ENCODE results near the gene PRKRIP1.
"Not testable (repeated sequence)": the region's sequence is repeated elsewhere in the genome, so short reads cannot be mapped to it uniquely, and the experiment has no call there.

The PRKRIP1 gene

DNA sequence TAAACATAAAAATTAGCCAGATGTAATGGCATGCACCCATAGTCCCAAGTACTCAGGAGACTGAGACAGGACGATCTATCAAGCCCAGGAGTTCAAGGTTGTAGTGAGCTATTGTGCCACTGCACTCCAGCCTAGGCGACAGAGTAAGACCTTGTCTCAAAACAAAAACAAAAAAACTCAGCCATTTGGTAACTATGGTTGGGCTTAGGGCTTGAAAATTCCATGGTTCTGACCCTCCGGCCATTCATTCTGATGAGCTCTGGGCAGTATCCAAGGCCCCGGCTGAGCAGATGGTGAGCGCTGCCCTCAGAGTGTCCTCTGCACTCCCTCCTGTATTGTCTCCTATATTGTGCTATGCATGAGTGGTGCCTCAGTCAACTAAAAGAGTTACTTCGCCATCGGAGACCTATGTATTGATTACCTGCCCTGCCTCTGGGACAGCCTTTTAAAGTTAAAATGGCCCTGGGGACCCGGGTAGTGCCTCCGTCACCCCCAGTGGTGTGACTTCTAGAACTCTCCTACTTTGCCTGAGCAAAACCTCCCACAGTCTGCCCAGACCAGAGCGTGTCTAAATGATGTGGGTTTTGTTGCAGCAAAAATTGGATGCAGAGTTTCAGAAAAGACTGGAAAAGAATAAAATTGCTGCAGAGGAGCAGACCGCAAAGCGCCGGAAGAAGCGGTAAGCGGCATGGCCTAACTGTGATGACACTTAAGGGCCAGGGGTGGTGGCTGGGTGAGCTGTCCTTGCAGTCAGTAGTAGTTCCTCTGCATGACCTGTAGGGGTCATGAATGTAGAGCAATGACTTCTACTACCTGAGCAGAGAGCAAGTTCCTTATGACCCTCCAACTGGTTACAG is 8.1 kb downstream of the PRKRIP1 start:
- no peak for DNase-seq

DNA sequence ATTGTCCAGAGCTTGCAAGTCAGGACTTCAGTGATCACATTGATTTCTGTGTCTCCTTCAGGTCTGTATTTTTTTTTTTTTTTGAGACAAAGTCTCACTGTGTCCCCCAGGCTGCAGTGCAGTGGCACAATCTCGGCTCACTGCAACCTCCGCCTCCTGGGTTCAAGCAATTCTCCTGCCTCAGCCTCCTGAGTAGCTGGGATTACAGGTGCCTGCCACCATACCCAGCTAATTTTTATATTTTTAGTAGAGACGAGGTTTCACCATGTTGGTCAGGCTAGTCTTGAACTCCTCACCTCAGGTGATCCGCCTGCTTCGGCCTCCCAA is 8.7 kb downstream of the PRKRIP1 start:
- not testable (repeated sequence) for DNase-seq

DNA sequence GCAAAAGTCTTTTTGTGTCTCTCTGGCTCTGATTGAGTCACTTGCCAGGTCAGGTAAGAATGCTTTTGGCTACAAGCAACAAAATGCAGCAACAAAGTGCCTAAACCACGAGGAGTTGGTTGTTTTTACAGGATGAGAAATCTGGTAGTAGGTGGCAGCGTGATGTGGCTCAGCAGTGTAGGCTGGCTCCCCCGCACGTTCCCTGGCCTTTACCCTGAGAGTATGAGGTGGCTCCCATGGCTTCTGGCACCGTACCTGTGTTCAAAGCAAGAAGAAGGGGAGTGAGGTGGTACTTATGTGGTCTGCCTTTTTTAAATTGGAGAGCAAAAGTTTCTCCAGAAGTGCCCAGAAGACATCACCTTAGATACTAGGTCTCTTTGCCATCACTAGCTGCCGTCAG is 11.7 kb downstream of the PRKRIP1 start:
- DNase-seq, result no peak

DNA sequence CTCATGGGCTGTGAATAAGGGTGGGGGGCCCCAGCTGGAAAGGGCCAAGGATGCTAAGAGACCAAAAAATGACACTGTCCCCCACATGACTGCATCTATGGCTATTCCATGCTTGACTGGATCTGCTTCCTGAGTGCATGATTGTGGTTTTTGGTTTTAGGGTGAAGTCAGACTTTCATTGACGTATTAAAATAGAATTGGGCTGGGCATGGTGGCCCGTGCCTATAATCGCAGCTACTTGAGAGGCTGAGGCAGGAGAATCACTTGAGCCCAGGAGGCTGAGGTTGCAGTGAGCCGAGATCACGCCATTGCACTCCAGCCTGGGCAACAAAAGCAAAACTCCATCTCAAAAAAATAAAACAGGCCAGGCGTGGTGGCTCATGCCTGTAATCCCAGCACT is 12.4 kb downstream of the PRKRIP1 start:
- not testable (repeated sequence) for DNase-seq

DNA sequence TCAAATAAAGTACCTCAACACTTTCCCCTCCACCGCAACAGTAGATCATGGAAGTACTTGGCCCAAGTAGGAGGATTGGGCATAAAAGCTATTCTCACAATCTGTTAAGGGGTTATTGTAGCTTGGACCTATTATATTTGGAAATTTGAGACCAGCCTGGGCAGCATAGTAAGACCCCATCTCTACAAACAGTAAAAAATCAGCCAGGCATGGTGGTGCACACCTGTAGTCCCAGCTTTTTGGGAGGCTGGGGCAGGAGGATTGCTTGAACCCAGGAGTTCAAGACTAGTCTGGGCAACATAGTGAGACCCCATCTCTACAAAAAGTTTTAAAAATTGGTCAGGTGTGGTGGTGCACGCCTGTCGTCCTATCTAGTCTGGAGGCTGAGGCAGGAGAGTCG is 13.2 kb downstream of the PRKRIP1 start:
- no peak for DNase-seq

DNA sequence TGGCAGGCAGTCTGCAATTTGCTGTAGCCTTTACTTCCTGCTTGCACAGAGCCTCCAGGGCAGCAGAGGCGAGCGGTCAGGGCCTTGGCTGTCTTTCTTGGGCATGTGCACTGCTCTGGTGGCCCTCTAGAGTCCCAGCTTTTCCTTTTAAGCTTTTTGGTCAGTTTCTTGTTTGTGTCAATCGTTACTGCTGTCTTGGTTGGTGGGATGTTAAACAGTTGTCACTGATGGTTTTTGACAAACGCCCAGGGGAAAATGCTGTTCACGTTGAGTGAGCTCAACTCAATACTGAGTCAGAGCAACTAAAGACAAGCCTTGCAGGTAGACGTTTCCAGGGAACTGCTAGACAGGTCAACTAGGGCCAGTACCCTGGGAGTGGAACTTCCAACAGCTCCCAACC is 14.0 kb downstream of the PRKRIP1 start:
- DNase-seq, result no peak

DNA sequence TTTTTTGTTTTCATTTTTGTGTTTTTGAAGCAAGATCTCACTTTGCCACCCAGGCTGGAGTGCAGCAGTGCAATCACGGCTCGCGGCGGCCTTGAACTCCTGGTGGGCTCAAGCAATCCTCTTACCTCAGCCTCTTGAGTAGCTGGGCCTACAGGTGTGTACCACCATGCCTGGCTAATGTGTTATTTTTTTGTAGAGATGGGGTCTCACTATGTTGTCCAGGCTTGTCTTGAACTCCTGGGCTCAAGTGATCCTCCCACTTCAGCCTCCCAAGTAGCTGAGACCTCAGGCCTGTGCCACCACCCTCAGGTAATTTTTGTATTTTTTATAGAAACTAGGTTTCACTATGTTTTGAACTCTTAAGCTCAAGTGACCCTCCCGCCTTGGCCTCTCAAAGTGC is 14.8 kb downstream of the PRKRIP1 start:
- DNase-seq, result no peak

DNA sequence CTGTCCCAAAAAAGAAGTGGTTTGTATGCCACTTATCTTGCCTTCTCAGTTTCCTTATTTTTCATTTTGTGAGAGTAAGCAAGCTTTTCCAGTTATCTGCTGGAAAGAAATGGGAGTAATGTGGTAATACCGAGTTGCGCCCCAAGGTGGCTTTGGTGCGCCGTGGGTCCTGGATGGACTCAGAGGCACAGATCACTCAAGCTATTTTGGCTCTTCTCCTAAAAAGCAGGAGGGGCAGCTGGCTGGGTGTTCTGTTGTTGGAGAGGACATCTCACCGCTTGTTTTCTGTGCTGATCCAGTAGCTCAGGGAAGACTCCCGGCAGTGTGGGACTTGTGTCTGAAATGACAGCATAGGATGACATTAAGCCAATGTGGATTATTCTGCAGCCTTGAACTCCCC is 16.4 kb downstream of the PRKRIP1 start:
- no peak for DNase-seq

DNA sequence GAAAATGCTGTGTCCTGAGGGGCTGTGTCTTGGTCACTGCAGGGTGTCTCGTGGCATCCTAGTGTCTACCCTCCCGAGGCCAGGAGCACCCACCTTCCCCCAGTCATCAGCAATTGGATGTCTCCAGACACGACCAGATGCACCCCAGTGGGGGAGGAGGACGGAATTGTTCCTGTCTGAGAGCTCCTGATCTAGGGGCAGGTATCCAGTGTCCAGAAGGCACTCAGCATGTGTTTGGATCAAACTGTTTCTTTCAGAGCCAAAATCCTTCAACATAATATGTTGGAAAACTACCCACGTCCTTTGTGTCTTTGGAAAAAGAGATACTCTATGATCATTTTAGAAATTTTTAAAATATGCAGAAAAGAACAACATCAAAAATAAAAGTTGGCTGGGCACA is 16.9 kb downstream of the PRKRIP1 start:
- DNase-seq, result no peak

DNA sequence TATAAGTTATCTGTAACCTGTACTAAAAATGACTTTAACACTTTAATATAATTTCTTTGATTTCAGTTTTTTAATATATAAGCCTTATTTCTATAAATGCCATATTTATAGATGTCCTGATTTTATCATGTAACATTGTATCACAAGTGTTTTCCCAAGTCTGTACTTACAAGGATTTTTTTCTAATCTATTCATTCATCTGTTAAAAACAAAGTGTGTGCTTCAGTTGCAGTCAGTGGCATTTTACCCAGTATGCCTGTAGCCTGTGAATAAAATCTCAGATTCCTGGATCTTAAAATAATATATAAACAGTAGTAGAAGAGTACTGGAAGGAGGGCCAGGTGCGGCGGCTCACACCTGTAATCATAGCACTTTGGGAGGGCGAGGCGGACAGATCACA is 17.4 kb downstream of the PRKRIP1 start:
- DNase-seq, result no peak

DNA sequence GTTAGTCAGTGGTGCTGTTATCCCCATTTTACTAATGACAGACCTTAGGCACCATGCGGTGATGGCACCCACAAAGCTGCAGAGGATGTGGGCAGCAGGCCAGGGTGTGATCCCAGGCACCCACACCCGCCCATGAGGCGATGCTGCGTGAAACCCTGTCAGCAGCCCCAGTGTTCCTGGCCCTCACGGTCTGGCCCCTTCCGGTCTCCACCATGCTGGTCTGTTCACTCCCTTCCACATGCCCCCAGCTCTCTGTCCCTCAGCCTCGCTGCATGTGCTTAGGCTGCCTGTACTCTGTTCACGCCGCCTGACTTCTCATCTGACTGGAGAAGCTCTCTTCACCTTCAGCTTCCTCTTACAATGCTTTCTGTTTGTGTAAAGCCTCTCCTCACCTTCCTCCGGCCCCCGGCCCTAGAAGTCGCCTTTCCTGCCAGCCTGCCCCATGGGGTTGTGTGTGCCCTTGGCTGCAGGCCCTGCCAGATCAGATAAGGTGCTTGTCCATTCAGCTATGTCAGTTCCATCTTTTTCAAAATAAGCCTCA is 19.6 kb downstream of the PRKRIP1 start:
- no peak for DNase-seq

DNA sequence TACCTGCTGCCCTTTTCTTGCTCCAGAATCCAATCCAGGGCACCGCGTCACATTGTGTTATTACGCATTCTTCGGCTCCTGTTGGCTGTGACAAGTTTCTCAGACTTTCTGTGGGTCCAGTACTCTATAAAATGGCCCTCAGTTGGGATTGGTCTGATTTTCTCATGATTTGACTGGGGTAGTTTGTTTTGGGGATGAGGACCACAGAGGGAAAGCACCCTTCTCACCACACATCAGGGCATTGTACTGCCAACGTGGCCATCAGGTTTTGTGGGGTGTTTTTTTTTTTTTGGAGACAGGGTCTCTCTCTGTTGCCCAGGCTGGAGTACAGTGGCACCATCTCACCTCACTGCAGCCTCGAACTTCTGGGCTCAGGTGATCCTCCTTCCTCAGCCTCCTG is 20.2 kb downstream of the PRKRIP1 start:
- DNase-seq, result no peak

DNA sequence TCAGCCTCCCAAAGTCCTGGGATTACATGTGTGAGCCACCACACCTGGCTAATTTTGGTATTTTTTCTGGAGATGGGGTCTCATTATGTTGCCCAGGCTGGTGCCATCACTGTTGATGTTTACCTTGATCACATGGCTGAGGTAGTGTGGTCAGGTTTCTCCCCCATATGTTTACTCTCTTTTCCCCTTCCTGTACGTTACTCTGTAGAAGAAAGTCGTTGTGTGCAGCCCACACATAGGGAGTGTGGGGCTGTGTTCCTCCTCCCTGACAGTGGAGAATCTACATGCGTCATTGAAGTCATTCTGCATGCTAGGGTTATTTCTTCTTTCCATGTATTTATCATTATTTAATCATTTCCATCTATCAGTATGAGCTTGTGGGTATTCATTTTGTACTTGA is 20.9 kb downstream of the PRKRIP1 start:
- DNase-seq, result no peak

DNA sequence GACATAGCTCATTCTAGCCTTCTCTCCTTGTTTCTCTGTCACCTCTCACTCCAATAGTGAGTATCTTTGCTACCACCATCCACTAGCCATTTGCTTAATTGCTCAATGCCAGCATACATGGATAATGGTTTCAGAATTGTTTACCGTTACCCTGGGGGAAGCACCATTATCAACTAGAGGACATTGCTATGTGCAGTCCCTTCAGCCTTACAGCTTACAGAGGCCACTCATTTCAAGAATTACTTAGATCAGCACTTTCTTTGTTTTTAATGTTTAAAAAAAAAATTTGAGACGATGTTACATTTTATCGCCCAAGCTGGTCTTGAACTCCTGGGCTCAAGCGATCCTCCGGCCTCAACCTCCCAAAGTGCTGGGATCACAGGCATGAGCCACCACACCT is 22.4 kb downstream of the PRKRIP1 start:
- DNase-seq, result no peak

DNA sequence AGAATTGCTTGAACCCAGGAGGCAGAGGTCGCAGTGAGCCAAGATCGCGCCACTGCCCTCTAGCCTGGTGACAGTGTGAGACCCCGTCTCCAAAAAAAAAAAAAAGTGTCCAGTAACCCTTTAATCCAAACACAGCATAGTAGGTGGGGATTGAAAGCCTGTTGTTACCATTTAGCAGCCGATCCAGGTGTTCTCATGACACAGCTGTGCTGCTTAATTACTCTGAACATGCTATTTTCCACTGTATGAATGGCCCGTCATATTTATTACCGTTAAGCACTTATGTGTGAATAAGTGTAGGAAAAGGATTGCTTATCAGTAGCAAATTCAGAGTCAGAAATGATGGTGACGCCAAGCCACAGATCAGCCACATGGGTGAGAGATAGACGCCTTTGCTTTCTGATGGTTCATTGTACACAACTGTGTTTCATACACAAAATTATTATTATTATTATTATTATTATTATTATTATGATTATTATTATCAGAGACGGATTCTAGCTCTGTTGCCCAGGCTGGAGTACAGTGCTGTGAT is 25.6 kb downstream of the PRKRIP1 start:
- no peak for DNase-seq

DNA sequence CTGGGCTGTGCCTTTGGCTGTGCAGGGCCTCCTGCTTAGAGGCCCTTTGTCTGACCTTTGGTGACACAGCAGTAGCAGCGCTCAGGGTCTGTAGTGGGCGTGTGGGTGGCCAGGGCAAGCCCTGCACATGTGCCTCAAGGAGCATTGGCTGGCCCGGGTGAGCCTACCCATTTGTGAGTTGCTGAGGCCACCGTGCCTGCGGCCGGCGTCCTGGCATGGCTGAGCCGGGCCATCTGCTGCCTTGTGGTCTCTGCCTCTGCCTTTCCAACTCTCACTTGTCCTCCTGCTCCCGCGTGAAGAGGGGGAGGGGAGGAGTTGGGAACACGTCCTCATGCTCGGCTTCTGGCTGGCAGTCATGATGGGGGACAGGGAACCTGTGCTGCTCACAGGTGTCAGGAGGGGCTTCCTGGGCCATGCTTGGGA is 28.0 kb downstream of the PRKRIP1 start:
- DNase-seq, result no peak

DNA sequence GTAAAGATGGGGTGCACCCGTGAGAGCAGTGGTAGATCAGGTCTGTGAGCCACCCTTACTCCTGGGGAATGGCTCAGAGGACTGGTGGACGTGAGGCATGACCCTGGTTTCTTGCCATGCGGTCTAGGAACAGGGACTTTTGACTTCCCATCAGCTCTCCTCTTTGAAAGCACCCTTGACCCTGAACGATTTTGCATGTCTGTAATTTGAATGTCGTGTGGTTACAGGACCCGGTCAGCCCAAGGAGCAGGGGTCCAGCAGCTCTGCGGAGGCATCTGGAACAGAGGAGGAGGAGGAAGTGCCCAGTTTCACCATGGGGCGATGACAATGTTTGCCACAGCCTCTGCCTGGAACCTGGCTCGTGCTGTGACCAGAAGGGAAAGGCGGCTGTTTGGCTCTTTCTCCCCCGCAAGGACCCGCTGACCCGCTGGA is 28.6 kb downstream of the PRKRIP1 start:
- DNase-seq, result no peak

DNA sequence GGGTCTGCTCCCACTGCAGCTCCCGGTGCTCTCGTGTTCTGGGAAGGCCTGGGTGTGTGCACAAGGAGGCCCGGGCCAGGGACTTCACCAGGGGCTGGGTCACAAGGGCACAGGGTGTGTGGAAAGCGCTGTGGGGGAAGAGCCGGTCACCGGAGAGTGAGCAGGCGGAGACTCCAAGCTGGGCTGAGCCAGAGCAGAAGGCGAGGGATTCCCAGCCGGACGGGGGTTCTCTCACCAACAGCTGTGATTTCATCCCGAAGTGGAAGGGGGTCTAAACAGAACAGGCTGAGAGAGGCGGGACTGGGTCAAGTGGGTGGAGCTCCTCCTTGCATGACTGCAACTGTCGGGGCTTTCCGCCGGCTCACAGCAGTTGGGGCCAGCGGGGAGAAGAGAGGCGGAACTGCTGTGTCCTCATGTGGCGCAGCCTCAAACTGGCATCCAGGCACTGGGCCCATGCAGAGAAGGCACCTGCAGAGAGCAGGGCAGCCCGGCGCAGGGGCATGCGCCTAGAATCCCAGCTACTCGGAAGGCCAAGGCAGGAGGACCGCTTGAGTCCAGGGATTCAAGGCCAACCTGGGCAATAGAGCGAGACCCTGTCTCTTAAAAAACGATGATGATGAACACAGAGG is 29.6 kb downstream of the PRKRIP1 start:
- no peak for DNase-seq

DNA sequence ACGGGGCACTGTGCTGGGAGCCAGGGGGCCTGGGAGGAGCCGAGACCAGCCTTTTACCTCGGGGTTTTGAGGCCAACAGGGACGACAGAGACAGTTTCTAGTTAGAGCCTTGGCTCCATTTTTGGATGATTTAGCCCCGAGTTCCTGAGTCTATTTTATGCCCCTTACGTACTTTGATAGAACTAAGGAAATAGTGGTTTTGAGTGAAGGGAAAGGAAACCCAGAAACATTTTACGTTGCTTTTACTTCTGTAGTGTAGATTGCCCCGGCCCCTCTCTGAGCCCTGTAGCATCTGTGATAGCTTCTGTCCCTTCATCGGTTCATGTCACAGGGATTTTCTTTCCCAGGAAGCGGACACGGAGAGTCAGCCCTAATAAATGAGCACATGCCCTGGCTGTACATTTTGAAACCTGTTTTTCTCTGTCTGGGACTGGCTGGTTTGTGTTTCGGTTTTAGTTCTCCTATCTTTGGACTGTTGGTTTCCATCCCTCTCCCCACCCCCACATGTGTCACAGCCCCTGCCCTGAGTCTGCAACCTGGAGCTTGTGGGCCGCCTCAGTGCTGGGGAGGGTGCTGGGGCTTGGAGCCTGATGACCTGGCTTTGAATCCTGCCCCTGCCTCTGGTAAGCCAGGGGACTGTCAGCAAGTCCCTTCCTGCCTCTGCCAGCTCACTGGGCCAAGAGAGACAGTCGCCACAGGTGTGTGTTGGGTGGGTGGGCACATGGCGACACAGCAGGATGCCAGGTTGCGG is 30.3 kb downstream of the PRKRIP1 start:
- DNase-seq, result no peak

DNA sequence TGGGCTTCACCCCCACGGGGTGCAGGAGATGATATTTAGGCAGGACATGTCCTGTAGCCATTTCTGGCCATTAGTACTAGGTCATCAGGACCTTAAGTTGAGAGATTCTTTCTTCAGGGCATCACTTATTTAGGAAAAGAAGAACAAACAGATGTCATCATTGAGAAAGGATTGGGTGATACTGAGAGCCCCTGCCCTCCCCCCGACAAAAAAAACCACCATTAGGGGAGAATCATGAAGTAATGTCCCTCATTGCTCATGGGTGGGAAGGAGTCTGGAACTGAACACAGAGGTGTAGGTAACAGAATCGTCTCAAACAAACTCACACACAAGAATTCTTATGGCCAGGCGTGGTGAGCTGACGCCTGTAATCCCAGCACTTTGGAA is 30.8 kb downstream of the PRKRIP1 start:
- no peak for DNase-seq

DNA sequence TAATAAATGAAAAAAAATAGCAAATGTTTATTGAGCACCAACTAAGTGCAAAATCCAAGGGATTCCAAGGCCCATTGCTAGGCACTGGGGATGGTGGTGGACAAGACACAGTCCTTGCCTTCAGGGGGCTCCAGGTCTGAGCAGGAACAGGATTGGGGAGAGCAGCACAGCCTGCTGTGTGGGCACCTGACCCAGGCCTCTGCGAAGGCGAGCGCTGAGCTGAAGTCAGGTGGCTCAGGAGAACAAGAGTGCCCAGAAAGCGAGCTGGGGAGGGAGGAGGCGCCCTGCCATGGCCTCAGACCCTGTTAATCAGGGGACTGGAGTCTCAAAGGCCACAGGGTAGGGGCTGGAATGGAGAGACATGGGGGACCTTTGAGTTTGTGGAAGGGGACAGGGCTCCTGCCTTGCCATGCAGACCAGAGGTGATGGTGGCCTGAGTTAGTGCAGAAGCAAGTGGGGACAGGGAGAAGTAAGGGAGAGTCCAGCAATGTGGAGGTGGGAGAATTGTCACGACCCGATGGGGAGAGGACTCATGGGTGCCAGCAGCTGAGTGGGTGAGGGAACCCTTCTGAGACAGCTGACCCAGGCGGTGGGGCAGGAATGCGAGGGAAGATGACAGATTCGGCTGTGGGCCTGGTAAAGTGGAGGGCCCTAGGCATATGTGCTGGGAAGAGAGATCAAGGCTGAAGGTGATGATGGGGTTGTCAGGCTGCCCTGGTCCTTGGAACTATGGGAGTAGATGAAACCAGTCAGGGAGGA is 33.2 kb downstream of the PRKRIP1 start:
- DNase-seq, result no peak

DNA sequence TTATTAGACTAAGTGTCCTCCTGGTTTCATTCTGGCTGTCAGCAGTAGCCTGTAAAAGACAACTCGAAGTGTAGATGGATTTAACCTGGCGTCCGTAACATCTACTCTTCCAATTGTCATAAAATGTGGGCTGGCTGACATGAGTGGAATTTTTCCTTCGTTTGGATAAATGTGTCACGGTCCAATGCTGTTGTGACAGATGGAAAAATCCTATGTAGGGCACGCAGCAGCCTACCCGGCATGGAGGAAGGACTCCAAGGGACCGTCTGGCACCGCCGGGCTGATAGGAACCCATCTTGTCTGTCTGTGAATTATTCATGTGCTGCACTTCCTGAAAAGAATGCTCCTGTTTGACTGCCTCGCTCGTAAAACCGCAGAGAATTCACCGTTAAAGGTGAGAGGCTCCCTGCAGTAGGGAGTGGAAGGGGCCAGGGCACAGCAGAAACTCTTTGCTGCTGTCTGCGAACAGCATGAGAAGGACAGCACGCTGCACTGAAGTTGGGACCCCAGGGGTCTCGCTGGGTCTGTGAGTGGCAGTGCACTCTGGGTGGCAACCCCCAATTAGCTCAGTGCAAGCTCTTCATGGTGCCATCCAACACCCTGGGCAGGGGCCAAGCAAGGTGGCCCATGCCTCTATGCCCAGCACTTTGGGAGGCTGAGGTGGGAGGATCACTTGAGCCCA is 35.6 kb downstream of the PRKRIP1 start:
- DNase-seq, result no peak

All from NCI-H1417 treated with DMSO at 0.1 percent for 48 hours (cell line).